Tibial artery (tissue), 4 donors: ENCODE results near the gene KLRK1.
"Not testable (repeated sequence)": the region's sequence is repeated elsewhere in the genome, so short reads cannot be mapped to it uniquely, and the experiment has no call there.

Source experiments
- DNase-seq, 2 donors: peaks; one replicate each; pipeline ENCODE4 v3.0.0-alpha.2; 2019
- H3K27ac ChIP-seq, 2 donors: fragments of 200-600 bp; sonication (generic) in 1 of 2; 1 replicate in 1 of 2; 2 replicates in 1 of 2; pipeline ENCODE4 v1.5.1; 2018 to 2019; ENCODE audit warnings: mild to moderate bottlenecking in 1 of 2
- H3K27me3 ChIP-seq, 2 donors: fragments of 200-600 bp; sonication (generic) in 1 of 2; one replicate each; pipeline versions ENCODE4 v1.5.1 to v1.6.0; 2016 to 2019
- H3K36me3 ChIP-seq, 3 donors: fragments of 200-600 bp; sonication (generic) in 2 of 3; one replicate each; pipeline ENCODE4 v1.5.1; 2016 to 2019; ENCODE audit warnings: mild to moderate bottlenecking in 2 of 3
- H3K4me1 ChIP-seq, 4 donors: fragments of 200-600 bp; sonication (generic) in 2 of 4; 1 replicate in 3 of 4; 2 replicates in 1 of 4; pipeline ENCODE4 v1.5.1; 2016 to 2019
- H3K4me3 ChIP-seq, 2 donors: fragments of 200-600 bp; sonication (generic) in 1 of 2; 1 replicate in 1 of 2; 2 replicates in 1 of 2; pipeline ENCODE4 v1.5.1; 2018 to 2019; ENCODE audit warnings: mild to moderate bottlenecking in 2 of 2
- H3K9me3 ChIP-seq, 3 donors: fragments of 200-600 bp; sonication (generic) in 1 of 3; one replicate each; pipeline ENCODE4 v1.5.1; 2016 to 2019
- intact Hi-C: fragments of 100-400 bp; cut with DNase I; formaldehyde crosslinking; loops from one replicate; pipeline ENCODE4 v1.15.0; 2023; ENCODE audit warnings: low total_unique reads
- TF ChIP-seq, protein P1 (sequence below), 2 experiments: fragments of 200-600 bp in 1 of 2; fragments of 450-650 bp in 1 of 2; IDR thresholded peaks; one replicate each; pipeline ENCODE4 v1.5.1; 2017 to 2019; ENCODE audit warnings: antibody characterized with exemption in 2 of 2, mild to moderate bottlenecking in 1 of 2, moderate library complexity in 1 of 2

The KLRK1 gene

GRCh38 chr12:10397296-10397695 is 7.5 kb upstream of the KLRK1 start:
- no peaks in the 10 kb centered on the region for H3K9me3 ChIP-seq
- intact Hi-C loops, result no loop called here
- H3K4me1 ChIP-seq, result peaks cover 0 to 3% (median 0%) of the 10 kb centered on the region in 4 donors
- no peak overlapping the region for H3K27ac ChIP-seq
- no peaks in the 10 kb centered on the region for H3K27me3 ChIP-seq
- no peaks in the 10 kb centered on the region for H3K36me3 ChIP-seq
- H3K4me3 ChIP-seq, result no peak overlapping the region
- TF ChIP-seq, protein P1, sequence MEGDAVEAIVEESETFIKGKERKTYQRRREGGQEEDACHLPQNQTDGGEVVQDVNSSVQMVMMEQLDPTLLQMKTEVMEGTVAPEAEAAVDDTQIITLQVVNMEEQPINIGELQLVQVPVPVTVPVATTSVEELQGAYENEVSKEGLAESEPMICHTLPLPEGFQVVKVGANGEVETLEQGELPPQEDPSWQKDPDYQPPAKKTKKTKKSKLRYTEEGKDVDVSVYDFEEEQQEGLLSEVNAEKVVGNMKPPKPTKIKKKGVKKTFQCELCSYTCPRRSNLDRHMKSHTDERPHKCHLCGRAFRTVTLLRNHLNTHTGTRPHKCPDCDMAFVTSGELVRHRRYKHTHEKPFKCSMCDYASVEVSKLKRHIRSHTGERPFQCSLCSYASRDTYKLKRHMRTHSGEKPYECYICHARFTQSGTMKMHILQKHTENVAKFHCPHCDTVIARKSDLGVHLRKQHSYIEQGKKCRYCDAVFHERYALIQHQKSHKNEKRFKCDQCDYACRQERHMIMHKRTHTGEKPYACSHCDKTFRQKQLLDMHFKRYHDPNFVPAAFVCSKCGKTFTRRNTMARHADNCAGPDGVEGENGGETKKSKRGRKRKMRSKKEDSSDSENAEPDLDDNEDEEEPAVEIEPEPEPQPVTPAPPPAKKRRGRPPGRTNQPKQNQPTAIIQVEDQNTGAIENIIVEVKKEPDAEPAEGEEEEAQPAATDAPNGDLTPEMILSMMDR (IDR thresholded peaks at IDR 0.05), result no peak
- DNase-seq, result no peak

- H3K27ac ChIP-seq, DNase-seq, H3K4me1 ChIP-seq, intact Hi-C loops, H3K27me3 ChIP-seq, H3K4me3 ChIP-seq, H3K36me3 ChIP-seq, H3K9me3 ChIP-seq: not testable (repeated sequence)
Observed at GRCh38 chr12:10396176-10396575, 6.3 kb upstream of the KLRK1 start.

- Histone ChIP-seq H3K4me1 (peaks cover 0 to 8% (median 0%) of the 10 kb centered on the region in 4 donors), H3K27ac (no peak overlapping the region), H3K36me3 (no peaks in the 10 kb centered on the region), H3K4me3 (no peak overlapping the region), H3K27me3 (no peaks in the 10 kb centered on the region), H3K9me3 (no peaks in the 10 kb centered on the region)
- TF ChIP-seq, protein P1 (IDR thresholded peaks at IDR 0.05), result no peak
- peak in 1 of 2 donors; percentile 25 for DNase-seq
- intact Hi-C loops, result no loop called here
Observed at GRCh38 chr12:10395390-10395998, 5.7 kb upstream of the KLRK1 start.

- H3K27me3 ChIP-seq, intact Hi-C loops, H3K9me3 ChIP-seq, H3K4me1 ChIP-seq, H3K4me3 ChIP-seq, H3K27ac ChIP-seq, H3K36me3 ChIP-seq, DNase-seq: not testable (repeated sequence)
Observed at GRCh38 chr12:10394531-10395152, 4.8 kb upstream of the KLRK1 start.

DNA sequence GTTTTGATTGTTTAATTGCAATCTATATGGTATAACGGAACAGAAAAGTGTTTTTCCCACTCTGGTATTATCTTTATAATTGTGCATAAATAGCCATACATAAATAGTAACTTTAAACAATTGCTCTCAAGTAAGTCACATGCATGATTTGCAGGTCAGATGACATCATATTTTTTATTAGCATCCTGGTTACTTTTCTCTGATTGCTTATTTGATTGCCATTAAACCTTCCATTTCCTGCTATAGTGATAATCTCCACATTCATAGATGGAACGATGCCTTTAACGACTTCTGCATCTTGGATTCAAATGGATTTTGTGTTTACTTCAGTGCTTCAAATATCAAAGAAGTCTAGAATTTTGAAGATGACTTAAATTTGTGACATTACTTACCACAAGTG is 3.5 kb upstream of the KLRK1 start:
- Histone ChIP-seq H3K4me1 (peaks cover 0 to 8% (median 0%) of the 10 kb centered on the region in 4 donors), H3K9me3 (no peaks in the 10 kb centered on the region), H3K27me3 (no peaks in the 10 kb centered on the region), H3K4me3 (no peak overlapping the region), H3K27ac (no peak overlapping the region), H3K36me3 (no peaks in the 10 kb centered on the region)
- intact Hi-C loops, result no loop called here
- TF ChIP-seq, protein P1 (IDR thresholded peaks at IDR 0.05), result no peak
- DNase-seq, result no peak

- TF ChIP-seq, protein P1 (IDR thresholded peaks at IDR 0.05), result no peak
- no peak overlapping the region for H3K27ac ChIP-seq
Observed at GRCh38 chr12:10392394-10392930, 2.6 kb upstream of the KLRK1 start.

DNA sequence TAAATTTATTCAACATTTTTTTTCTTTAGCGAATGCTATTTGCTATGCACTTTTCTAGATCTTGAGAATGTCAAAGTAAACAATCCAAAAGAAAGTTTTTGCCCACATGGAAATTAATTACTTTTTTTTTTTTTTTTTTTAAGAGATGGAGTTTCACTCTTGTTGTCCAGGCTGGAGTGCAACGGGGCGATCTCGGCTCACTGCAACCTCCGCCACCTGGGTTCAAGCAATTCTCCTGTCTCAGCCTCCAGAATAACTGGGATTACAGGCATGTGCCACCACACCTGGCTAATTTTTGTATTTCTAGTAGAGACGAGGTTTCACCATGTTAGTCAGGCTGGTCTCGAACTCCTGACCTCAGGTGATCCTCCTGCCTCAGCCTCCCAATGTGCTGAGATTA is 1.1 kb upstream of the KLRK1 start:
- intact Hi-C loops, result not testable (repeated sequence)

More at GRCh38 chr12:10392394-10392930, 2.6 kb upstream of the KLRK1 start:
- intact Hi-C loops, result no loop called here
- peak; percentile 71 to 76 for DNase-seq
- no peaks in the 10 kb centered on the region for H3K9me3 ChIP-seq
- H3K4me3 ChIP-seq, result no peak overlapping the region
- H3K36me3 ChIP-seq, result no peaks in the 10 kb centered on the region
- peaks cover 0 to 8% (median 0%) of the 10 kb centered on the region in 4 donors for H3K4me1 ChIP-seq
- no peaks in the 10 kb centered on the region for H3K27me3 ChIP-seq

More for the DNA sequence above, 1.1 kb upstream of the KLRK1 start:
- H3K27ac ChIP-seq, H3K9me3 ChIP-seq, H3K4me3 ChIP-seq, H3K36me3 ChIP-seq, H3K4me1 ChIP-seq, H3K27me3 ChIP-seq, DNase-seq: not testable (repeated sequence)
